Sigmoid colon (tissue), 3 donors: ENCODE data around the gene RAB3D.
A peak's percentile ranks its signal among the peaks of the same experiment; 100 is the strongest.

ENCODE experiments used
- CTCF ChIP-seq, 4 experiments: fragments of 450-650 bp in 3 of 4; fragments of 200-600 bp in 1 of 4; IDR thresholded peaks; one replicate each; pipeline ENCODE4 v1.5.1; 2016 to 2019; ENCODE audit warnings: antibody characterized with exemption in 4 of 4, mild to moderate bottlenecking in 3 of 4, moderate library complexity in 2 of 4
- POLR2A ChIP-seq, 2 donors: fragments of 450-650 bp; IDR thresholded peaks; one replicate each; pipeline ENCODE4 v1.6.1; 2016; ENCODE audit warnings: antibody characterized with exemption in 2 of 2, mild to moderate bottlenecking in 2 of 2, moderate library complexity in 2 of 2

- TF ChIP-seq CTCF (IDR thresholded peaks at IDR 0.05) (no peak), POLR2A (IDR thresholded peaks at IDR 0.05) (peak in 1 of 2 donors; percentile 75)
Observed at GRCh38 chr19:11339254-11340098, at the start of gene RAB3D.
